ENCODE measurements around the gene NPSR1. TPM values are rescaled to one million over a fixed set of nuclear protein-coding genes. Genes with fewer than 3 reads are reported as not detected.

NPSR1 gene, protein sequence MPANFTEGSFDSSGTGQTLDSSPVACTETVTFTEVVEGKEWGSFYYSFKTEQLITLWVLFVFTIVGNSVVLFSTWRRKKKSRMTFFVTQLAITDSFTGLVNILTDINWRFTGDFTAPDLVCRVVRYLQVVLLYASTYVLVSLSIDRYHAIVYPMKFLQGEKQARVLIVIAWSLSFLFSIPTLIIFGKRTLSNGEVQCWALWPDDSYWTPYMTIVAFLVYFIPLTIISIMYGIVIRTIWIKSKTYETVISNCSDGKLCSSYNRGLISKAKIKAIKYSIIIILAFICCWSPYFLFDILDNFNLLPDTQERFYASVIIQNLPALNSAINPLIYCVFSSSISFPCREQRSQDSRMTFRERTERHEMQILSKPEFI
- not detected in 2 replicates for total RNA-seq

DNA sequence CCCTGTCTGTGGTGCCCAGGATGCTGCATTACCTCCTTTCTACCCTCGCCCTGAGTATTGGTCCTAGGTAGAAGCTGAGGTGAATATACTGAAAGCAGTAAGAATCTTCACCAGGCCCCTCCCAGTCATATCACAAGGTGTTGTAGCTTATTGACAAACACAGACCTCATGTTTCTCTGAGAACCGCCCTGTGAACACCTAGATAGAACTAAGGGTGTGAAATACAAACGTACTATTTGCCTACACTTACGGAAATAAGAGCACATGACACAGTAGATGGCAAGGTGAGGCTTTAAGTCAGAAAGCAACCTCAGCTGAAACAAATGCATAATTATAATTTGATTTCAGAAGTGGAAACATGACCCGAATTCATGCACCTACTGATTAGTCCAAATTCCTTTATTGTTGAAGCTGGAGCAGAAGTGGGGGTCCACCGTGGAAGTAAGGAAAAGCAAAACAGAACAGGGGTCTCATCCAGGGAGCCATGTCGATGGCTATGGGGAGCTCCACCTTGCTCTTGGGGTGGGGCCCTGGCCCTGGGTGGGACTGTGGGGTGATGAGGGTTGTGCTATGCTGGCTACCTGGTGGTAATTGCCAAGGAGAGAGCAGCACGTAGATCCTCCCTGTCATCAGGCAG, at the start of gene NPSR1:
Gene NPSR1 (plus strand): TSS at position 587 of the 637 bp plus-strand sequence. CDS start 195 bp downstream, outside the sequence.

Data from smooth muscle cell of the pulmonary artery (primary cell).